22Rv1 (cell line): ENCODE results near the gene FOXO1.

Experiments used
- H3K27ac ChIP-seq: fragments of 450-650 bp; 2 replicates; pipeline ENCODE4 v1.5.1; 2017
- CTCF ChIP-seq: fragments of 450-650 bp; IDR thresholded peaks from 2 replicates; pipeline ENCODE4 v1.5.1; 2017; ENCODE audit warnings: mild to moderate bottlenecking
- ZFX ChIP-seq: fragments of 450-650 bp; IDR thresholded peaks from 2 replicates; pipeline ENCODE4 v1.6.1; 2017; ENCODE audit warnings: antibody characterized with exemption, borderline replicate concordance

FOXO1 gene

GRCh38 chr13:40631605-40632004, 34.8 kb downstream of the FOXO1 start:
- no peak overlapping the region for H3K27ac ChIP-seq
- TF ChIP-seq CTCF (no peak), ZFX (no peak)

- TF ChIP-seq CTCF (no peak), ZFX (no peak)
- no peak overlapping the region for H3K27ac ChIP-seq
Observed at GRCh38 chr13:40629678-40630384, 36.6 kb downstream of the FOXO1 start.

- H3K27ac ChIP-seq = no peak overlapping the region
- TF ChIP-seq ZFX (no peak), CTCF (no peak)
Observed at GRCh38 chr13:40626977-40627376, 39.5 kb downstream of the FOXO1 start.

GRCh38 chr13:40626561-40626960, 39.9 kb downstream of the FOXO1 start:
- H3K27ac ChIP-seq = no peak overlapping the region

GRCh38 chr13:40624986-40625385, 41.5 kb downstream of the FOXO1 start:
- H3K27ac ChIP-seq = no peak overlapping the region
- no peak for TF ChIP-seq ZFX
- no peak for TF ChIP-seq CTCF

More at GRCh38 chr13:40626561-40626960, 39.9 kb downstream of the FOXO1 start:
- no peak for TF ChIP-seq ZFX
- no peak for TF ChIP-seq CTCF

GRCh38 chr13:40624383-40624782, 42.1 kb downstream of the FOXO1 start:
- no peak overlapping the region for H3K27ac ChIP-seq
- no peak for TF ChIP-seq ZFX
- no peak for TF ChIP-seq CTCF

- TF ChIP-seq CTCF (no peak), ZFX (no peak)
- no peak overlapping the region for H3K27ac ChIP-seq
Observed at GRCh38 chr13:40622761-40623160, 43.7 kb downstream of the FOXO1 start.
